ENCODE data around the gene SLC22A2.

SLC22A2 gene

GRCh38 chr6:160207618-160208017 is 51.0 kb downstream of the SLC22A2 start:
- no peak for DNase-seq (ENCODE audit: low spot score)

GRCh38 chr6:160204710-160205109 is 53.9 kb downstream of the SLC22A2 start:
- DNase-seq (ENCODE audit: low spot score), result no peak

- DNase-seq (ENCODE audit: low spot score), result no peak
Measured at GRCh38 chr6:160203953-160204352, 54.7 kb downstream of the SLC22A2 start.

GRCh38 chr6:160203522-160203921 is 55.1 kb downstream of the SLC22A2 start:
- no peak for DNase-seq (ENCODE audit: low spot score)

GRCh38 chr6:160203076-160203475 is 55.5 kb downstream of the SLC22A2 start:
- DNase-seq (ENCODE audit: low spot score), result no peak

- DNase-seq (ENCODE audit: low spot score), result no peak
Measured at GRCh38 chr6:160202411-160202810, 56.2 kb downstream of the SLC22A2 start.

GRCh38 chr6:160201061-160201460 is 57.6 kb downstream of the SLC22A2 start:
- no peak for DNase-seq (ENCODE audit: low spot score)

- DNase-seq (ENCODE audit: low spot score), result no peak
Measured at GRCh38 chr6:160198606-160199211, 59.9 kb downstream of the SLC22A2 start.

- DNase-seq (ENCODE audit: low spot score), result no peak
Measured at GRCh38 chr6:160197662-160198061, 61.0 kb downstream of the SLC22A2 start.

- no peak for DNase-seq (ENCODE audit: low spot score)
Measured at GRCh38 chr6:160194808-160195207, 63.8 kb downstream of the SLC22A2 start.

GRCh38 chr6:160192840-160193239 is 65.8 kb downstream of the SLC22A2 start:
- DNase-seq (ENCODE audit: low spot score), result no peak

GRCh38 chr6:160190973-160191372 is 67.6 kb downstream of the SLC22A2 start:
- no peak for DNase-seq (ENCODE audit: low spot score)

- no peak for DNase-seq (ENCODE audit: low spot score)
Measured at GRCh38 chr6:160190081-160190480, 68.5 kb downstream of the SLC22A2 start.

- no peak for DNase-seq (ENCODE audit: low spot score)
Measured at GRCh38 chr6:160188773-160189172, 69.8 kb downstream of the SLC22A2 start.

GRCh38 chr6:160180706-160181105 is 77.9 kb downstream of the SLC22A2 start:
- DNase-seq (ENCODE audit: low spot score), result no peak

GRCh38 chr6:160178271-160178670 is 80.3 kb downstream of the SLC22A2 start:
- no peak for DNase-seq (ENCODE audit: low spot score)

- DNase-seq (ENCODE audit: low spot score), result no peak
Measured at GRCh38 chr6:160177220-160177619, 81.4 kb downstream of the SLC22A2 start.

GRCh38 chr6:160174681-160175080 is 83.9 kb downstream of the SLC22A2 start:
- DNase-seq (ENCODE audit: low spot score), result no peak

GRCh38 chr6:160173806-160174527 is 84.7 kb downstream of the SLC22A2 start:
- DNase-seq (ENCODE audit: low spot score), result no peak

GRCh38 chr6:160172704-160173103 is 85.9 kb downstream of the SLC22A2 start:
- DNase-seq (ENCODE audit: low spot score), result no peak

- DNase-seq (ENCODE audit: low spot score), result no peak
Measured at GRCh38 chr6:160170018-160170680, 88.5 kb downstream of the SLC22A2 start.

GRCh38 chr6:160167604-160168399 is 90.8 kb downstream of the SLC22A2 start:
- DNase-seq (ENCODE audit: low spot score), result no peak
